IPS-18a (cell line): ENCODE measurements around the gene TSPAN18.

Experiments
- H3K27ac ChIP-seq: one replicate; pipeline ENCODE4 v1.5.1; 2013; ENCODE audit warnings: low read length
- H3K27me3 ChIP-seq: one replicate; pipeline ENCODE4 v1.6.1; 2013; ENCODE audit warnings: mild to moderate bottlenecking, low read length; ENCODE audit not compliant: control insufficient read depth, insufficient read depth
- H3K36me3 ChIP-seq: one replicate; pipeline ENCODE4 v1.6.1; 2013; ENCODE audit warnings: low read depth, low read length; ENCODE audit not compliant: control insufficient read depth
- H3K4me1 ChIP-seq: one replicate; pipeline ENCODE4 v1.6.1; 2013; ENCODE audit warnings: low read depth, low read length; ENCODE audit not compliant: control insufficient read depth
- H3K4me3 ChIP-seq: one replicate; pipeline ENCODE4 v1.5.1; 2013; ENCODE audit warnings: low read length
- H3K9ac ChIP-seq: one replicate; pipeline ENCODE4 v1.6.1; 2013; ENCODE audit warnings: mild to moderate bottlenecking, low read length, moderate library complexity
- H3K9me3 ChIP-seq: one replicate; pipeline ENCODE4 v1.6.1; 2013; ENCODE audit warnings: low read depth, low read length; ENCODE audit not compliant: control insufficient read depth

The TSPAN18 gene

DNA sequence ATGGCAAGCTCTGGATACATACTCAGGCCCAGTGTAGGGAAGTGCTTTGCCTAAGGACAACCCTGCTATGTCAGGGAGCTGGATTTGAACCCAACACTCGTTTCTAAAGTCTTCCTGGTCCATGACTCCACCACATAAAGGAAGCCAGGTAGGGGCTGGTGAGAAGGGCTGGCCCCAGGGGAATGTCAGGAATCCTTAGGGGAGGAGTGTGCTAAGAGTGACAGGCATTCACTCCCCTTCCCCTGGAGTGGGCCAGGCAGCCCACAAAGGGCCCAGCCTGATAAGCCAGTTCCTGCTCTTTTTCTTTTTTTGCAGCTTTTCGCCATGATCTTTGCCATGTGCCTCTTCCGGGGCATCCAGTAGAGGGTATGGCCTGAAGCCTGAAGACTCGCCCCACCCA lies 202.1 kb downstream of the TSPAN18 start:
- Histone ChIP-seq H3K4me3 (no peak overlapping the region), H3K36me3 (no peaks in the 10 kb centered on the region), H3K9ac (no peak overlapping the region), H3K27me3 (no peaks in the 10 kb centered on the region), H3K9me3 (no peaks in the 10 kb centered on the region), H3K4me1 (peaks cover 10% of the 10 kb centered on the region), H3K27ac (no peak overlapping the region)

DNA sequence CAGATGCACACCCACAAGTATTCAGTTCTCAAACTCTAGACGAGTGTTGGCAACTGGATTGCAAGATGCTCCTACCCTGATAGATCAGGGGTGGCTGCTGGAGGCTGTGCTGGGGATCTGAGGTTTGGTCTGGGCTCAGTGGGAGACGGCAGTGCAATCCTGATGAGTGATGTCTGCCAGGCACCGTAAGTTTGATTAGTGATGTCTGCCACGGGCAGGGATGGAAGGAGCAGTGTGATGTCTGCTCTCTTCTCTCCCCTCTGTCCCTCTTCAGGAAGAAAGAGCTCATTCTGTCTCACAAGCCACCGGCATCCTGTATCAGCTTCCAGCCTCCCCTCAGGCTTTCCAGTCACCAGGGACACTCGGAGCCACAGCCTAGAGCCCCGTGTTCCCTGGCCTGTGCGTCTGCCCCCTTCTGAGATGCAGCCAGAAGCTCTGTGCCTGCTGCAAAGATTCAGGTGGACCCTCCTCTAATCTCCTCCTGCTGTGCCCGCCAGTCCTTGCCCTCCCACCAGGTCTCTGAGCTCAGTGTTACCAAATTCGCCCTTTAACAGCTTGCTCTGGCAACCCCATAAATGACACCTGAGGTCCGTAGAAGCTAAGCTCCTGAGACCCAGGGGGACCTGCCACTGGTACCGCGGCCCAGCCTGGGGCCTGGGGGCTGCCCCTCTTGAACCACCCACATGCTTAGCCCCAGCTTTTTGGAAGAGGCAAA lies 204.0 kb downstream of the TSPAN18 start:
- H3K27ac ChIP-seq, result no peak overlapping the region
- no peaks in the 10 kb centered on the region for H3K27me3 ChIP-seq
- no peak overlapping the region for H3K4me3 ChIP-seq
- H3K36me3 ChIP-seq, result no peaks in the 10 kb centered on the region
- peaks cover 10% of the 10 kb centered on the region for H3K4me1 ChIP-seq
- no peak overlapping the region for H3K9ac ChIP-seq
- no peaks in the 10 kb centered on the region for H3K9me3 ChIP-seq

DNA sequence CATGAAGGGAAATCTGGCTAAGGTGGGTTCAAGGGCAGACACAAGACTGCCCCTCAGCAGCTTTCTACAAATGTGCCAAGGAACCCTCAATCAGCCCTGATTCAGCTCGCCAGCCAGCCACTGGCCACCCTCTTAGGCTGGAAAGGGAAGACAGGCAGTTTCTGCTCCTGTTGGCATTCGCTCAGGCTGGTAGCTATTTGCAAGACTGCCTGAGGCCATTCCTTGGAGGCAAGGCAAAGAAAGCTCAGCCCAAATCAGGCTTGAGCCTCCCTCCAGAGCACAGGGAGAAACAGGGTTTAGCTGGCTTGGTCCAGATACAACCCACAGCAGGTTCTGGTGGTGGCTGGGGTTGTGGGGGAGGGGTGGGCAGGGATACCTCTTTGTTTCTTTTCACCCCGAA lies 204.7 kb downstream of the TSPAN18 start:
- Histone ChIP-seq H3K9me3 (no peaks in the 10 kb centered on the region), H3K27me3 (no peaks in the 10 kb centered on the region), H3K4me3 (no peak overlapping the region), H3K4me1 (peaks cover 10% of the 10 kb centered on the region), H3K36me3 (no peaks in the 10 kb centered on the region), H3K27ac (no peak overlapping the region), H3K9ac (no peak overlapping the region)

DNA sequence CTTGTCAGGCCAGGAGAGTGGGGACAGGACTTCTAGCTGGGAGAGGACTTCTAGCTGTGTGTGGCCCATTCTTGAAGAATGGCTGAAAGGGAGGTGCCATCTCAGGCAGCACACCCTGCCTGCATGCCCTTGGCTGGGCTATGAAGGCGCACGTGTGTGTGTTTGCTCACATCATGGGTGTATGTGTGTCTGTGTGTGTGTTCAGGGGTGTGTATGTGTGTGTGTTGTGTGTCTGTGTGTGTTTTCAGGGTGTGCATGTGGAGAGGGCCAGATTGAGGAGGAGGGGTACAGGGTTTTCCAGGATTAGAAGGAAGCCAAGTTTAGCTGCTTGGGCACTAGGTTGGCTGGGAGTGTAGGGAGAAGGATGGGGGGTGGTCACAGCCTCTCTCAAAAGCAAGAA lies 207.3 kb downstream of the TSPAN18 start:
- H3K4me1 ChIP-seq, result peaks cover 8% of the 10 kb centered on the region
- H3K27ac ChIP-seq, result no peak overlapping the region
- no peaks in the 10 kb centered on the region for H3K27me3 ChIP-seq
- no peak overlapping the region for H3K4me3 ChIP-seq
- H3K36me3 ChIP-seq, result no peaks in the 10 kb centered on the region
- no peak overlapping the region for H3K9ac ChIP-seq
- no peaks in the 10 kb centered on the region for H3K9me3 ChIP-seq

DNA sequence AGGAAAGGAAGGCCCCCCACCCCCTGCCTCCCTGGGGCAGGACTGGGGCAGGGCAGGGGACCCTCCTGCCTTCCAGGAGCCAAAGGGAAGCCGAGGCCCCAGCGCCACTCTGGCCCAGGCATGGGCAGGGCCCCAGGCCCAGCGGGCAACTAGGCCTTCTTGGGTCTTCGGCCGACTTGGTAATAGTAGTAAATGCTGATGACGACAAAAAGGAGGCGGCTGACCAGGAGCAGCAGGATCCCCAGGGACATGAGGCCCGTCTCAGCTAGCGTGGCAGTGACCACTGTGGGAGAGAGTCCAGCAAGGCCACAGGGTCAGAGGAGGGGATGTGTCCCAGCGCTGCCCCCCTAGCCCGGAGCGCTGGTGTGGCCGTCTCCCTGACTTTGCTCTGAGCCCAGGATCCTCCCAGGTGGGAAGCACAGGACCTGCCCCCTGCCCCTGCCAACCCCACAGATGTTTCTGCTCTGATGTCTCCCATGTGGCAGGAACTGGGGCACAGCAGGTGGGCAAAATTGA lies 208.0 kb downstream of the TSPAN18 start:
- H3K4me3 ChIP-seq, result no peak overlapping the region
- H3K4me1 ChIP-seq, result peaks cover 8% of the 10 kb centered on the region
- H3K9me3 ChIP-seq, result no peaks in the 10 kb centered on the region
- H3K27ac ChIP-seq, result no peak overlapping the region
- no peaks in the 10 kb centered on the region for H3K27me3 ChIP-seq
- no peaks in the 10 kb centered on the region for H3K36me3 ChIP-seq
- no peak overlapping the region for H3K9ac ChIP-seq

DNA sequence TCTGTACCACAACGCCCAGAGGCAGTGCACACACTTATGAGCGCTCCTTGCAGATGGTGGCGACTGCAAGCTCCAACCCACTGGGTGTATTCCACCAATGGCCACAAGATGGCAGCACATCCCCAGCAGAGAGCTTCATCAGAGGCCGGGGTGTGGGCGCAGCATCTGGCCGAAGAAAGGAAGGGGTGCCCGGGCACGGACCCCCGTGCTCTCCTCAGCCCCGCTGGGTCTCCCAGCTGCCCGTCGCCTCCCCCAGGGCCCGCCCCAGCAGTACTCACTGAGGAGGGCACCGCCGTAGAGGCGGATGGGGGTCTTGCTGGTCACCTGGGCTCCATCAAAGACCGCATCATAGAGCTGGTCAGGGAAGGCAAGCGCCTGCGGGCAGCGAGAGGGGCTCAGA lies 209.8 kb downstream of the TSPAN18 start:
- Histone ChIP-seq H3K4me1 (peaks cover under 1% of the 10 kb centered on the region), H3K4me3 (no peak overlapping the region), H3K9ac (no peak overlapping the region), H3K27ac (no peak overlapping the region), H3K9me3 (no peaks in the 10 kb centered on the region), H3K36me3 (no peaks in the 10 kb centered on the region), H3K27me3 (no peaks in the 10 kb centered on the region)

DNA sequence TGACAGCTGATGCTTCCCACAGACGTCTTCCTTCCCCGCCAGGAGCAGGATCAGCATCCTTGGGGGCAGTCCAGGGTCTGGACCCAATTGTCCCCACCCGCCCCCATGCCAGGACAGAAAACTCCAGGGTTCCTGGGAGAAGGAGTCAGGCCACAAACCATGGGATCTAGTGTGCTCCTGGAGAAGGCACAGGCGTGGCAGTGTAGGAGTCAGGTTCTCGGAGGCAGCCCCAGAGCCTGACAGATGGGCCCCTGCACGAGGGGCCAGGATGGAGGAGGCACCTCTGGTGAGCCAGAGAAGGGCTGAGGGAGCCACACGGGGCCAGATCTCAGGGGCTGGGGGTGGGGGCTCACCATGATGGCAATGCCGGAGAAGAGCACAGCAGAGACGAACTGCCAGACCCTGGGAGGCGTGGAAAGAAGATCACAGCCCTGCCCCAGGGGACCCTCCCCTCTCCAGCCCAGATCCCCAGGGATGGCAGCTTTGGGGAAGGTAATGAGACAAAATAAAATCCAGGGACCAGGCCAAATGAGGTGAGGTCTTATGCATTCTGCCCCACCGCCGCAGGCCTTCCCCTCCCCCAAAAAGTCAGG lies 210.3 kb downstream of the TSPAN18 start:
- H3K36me3 ChIP-seq, result no peaks in the 10 kb centered on the region
- no peak overlapping the region for H3K9ac ChIP-seq
- H3K27ac ChIP-seq, result no peak overlapping the region
- H3K4me1 ChIP-seq, result no peaks in the 10 kb centered on the region
- H3K27me3 ChIP-seq, result no peaks in the 10 kb centered on the region
- no peak overlapping the region for H3K4me3 ChIP-seq
- H3K9me3 ChIP-seq, result no peaks in the 10 kb centered on the region

DNA sequence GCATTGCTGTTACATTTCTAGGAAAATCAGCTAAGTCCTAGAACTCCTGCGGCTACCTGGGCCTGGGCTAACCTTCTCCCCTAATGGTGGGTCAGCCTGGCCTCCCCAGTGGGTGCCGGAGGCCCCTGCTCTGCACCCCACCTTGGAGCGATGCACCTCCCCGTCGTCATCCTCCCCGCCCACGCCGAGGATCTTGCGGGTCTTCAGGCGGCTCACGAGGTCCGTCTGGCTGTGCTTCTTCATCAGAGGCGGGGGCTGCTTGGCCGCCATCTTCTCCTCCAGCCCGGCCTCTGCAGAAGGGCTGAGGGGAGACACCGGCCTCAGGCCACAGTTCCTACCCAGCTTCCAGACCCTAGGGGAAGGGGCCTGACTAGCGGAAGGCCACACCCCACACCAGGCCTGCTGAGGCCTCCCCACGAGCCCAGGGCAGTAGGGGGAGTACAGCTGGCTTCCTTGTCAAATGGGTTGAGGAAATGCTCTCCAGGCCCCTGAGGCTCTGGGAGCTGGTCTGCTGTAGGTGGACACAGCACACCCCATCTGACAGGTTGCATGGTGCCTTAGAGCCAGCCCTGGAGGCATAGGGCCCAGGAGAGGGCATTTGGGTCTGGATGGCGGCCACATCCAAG lies 211.4 kb downstream of the TSPAN18 start:
- Histone ChIP-seq H3K27me3 (no peaks in the 10 kb centered on the region), H3K4me1 (peaks cover 3% of the 10 kb centered on the region), H3K36me3 (no peaks in the 10 kb centered on the region), H3K9ac (no peak overlapping the region), H3K27ac (no peak overlapping the region), H3K9me3 (no peaks in the 10 kb centered on the region), H3K4me3 (no peak overlapping the region)

DNA sequence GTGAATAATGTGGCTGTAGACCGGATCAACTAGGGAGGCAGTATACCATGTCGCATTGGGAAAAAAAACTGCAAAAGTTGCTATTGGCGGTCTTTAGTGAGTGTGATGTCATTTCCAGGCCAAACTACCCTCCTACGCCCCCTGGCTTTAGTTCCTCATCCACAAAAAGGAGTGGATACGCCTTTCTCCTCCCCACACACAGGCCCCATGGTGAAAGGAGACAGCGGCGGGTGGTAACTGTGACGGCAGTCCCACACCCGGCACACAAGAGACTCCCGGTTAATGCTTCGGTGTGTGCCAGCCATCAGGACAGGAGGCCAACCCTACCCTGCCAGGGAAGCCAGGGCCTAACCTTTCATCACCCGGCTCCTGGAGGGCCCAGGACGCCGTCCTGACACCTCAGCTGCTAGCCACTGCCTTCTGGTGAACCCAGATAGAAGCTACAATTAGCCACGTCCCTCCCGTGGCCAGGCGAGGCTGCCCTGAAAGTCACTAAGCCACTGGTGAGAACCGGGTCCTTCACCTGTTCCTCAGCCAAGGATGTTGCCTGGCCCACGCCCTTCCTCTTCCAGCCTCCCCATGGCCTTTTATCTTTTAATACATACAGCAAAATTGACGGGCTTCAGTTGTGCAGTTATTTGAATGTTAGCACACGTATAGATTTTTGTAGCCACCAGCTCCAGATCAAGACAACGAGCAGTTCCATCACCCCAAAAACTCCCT lies 213.1 kb downstream of the TSPAN18 start:
- Histone ChIP-seq H3K9me3 (no peaks in the 10 kb centered on the region), H3K36me3 (no peaks in the 10 kb centered on the region), H3K27ac (no peak overlapping the region), H3K4me1 (peaks cover 20% of the 10 kb centered on the region), H3K4me3 (no peak overlapping the region), H3K27me3 (no peaks in the 10 kb centered on the region), H3K9ac (no peak overlapping the region)

DNA sequence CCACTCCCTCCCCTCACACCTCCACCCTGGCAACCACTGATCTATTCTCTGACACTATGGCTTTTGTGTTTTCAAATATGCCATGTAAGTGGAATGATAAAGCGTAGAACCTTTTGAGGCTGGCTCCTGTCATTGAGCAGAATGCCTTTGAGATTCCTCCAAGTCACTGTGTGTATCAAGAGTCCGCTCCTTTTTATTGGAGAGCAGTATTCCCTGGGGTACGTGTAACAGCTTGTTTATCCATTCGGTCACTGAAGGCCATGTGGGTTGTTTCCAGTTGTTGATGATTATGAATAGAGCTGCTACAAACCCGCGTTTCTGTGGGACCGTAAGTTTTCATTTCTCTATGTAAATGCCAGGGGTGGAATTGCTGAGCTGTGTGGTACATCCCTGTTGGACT lies 213.6 kb downstream of the TSPAN18 start:
- no peaks in the 10 kb centered on the region for H3K36me3 ChIP-seq
- H3K4me3 ChIP-seq, result no peak overlapping the region
- H3K27me3 ChIP-seq, result no peaks in the 10 kb centered on the region
- H3K4me1 ChIP-seq, result peaks cover 25% of the 10 kb centered on the region
- no peak overlapping the region for H3K9ac ChIP-seq
- H3K9me3 ChIP-seq, result no peaks in the 10 kb centered on the region
- no peak overlapping the region for H3K27ac ChIP-seq

DNA sequence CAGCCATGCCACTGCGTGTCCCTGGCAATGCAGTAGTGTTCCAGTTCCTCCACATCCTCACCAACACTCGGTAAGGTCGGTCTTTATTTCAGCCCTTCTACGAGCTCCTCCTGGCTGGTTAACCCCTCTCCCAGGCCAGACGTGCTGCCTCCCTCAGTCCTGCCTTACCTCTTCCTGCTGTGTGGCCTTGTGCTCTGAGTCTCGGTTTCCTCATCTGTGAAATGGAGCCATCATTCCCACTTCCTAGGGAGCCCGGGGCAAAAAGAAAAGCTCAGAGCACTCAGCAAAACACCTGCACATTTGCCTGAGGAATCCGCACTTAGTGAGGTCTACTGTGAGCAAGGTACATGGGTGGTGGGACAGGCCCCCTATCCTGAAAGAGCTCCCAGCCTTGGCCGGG lies 214.1 kb downstream of the TSPAN18 start:
- H3K9me3 ChIP-seq, result no peaks in the 10 kb centered on the region
- H3K4me1 ChIP-seq, result peaks cover 26% of the 10 kb centered on the region
- H3K27ac ChIP-seq, result no peak overlapping the region
- no peak overlapping the region for H3K4me3 ChIP-seq
- H3K9ac ChIP-seq, result no peak overlapping the region
- no peaks in the 10 kb centered on the region for H3K36me3 ChIP-seq
- H3K27me3 ChIP-seq, result no peaks in the 10 kb centered on the region
